ENCODE results near the gene SCRN3. TPM values are rescaled to one million over a fixed set of nuclear protein-coding genes. Genes with fewer than 3 reads are reported as not detected.

The SCRN3 gene
- total RNA-seq, 3 donors from 2014 or later (not counting 1 experiment from before 2014, with no cell fraction given) = 16.6 to 20.6 (median 16.9) TPM

DNA sequence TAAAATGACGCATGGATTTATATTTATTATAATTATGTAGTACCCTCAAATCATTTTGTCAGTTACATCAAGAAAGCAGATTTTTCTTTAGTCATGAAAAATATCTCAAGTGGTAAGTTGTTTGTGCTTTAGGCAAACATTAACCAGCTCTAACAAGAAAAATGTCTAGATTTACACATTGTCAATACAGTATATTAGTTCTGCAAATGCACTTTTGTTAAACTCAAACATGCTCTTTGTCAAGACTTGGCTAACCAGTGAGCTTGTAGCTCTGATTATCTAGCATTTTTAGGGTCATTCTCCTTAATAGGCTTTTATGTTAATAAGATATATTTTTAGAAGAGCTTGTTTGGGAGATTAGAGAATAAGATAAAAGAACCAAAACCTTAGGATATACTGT lies 32.7 kb downstream of the SCRN3 start:
- TF ChIP-seq, protein P1, sequence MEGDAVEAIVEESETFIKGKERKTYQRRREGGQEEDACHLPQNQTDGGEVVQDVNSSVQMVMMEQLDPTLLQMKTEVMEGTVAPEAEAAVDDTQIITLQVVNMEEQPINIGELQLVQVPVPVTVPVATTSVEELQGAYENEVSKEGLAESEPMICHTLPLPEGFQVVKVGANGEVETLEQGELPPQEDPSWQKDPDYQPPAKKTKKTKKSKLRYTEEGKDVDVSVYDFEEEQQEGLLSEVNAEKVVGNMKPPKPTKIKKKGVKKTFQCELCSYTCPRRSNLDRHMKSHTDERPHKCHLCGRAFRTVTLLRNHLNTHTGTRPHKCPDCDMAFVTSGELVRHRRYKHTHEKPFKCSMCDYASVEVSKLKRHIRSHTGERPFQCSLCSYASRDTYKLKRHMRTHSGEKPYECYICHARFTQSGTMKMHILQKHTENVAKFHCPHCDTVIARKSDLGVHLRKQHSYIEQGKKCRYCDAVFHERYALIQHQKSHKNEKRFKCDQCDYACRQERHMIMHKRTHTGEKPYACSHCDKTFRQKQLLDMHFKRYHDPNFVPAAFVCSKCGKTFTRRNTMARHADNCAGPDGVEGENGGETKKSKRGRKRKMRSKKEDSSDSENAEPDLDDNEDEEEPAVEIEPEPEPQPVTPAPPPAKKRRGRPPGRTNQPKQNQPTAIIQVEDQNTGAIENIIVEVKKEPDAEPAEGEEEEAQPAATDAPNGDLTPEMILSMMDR (IDR thresholded peaks at IDR 0.05) = no peak
- H3K36me3 ChIP-seq (ENCODE audit: control insufficient read depth, insufficient read depth, low read length) = peaks cover 14% of the 10 kb centered on the region
- DNase-seq = no peak
- no peaks in the 10 kb centered on the region for H3K9me3 ChIP-seq (ENCODE audit: control insufficient read depth, insufficient read depth, low read length)
- no peak for ATAC-seq
- Mint-ChIP-seq H3K27ac (no peak overlapping the region), H3K9me3 (no peaks in the 10 kb centered on the region), H3K27me3 (ENCODE audit: low read depth in 2 of 2) (no peaks in the 10 kb centered on the region), H3K36me3 (peaks cover 19% of the 10 kb centered on the region), H3K4me3 (no peak overlapping the region), H3K4me1 (no peaks in the 10 kb centered on the region)
- H3K27me3 ChIP-seq (ENCODE audit: control insufficient read depth, insufficient read depth, low read length) = no peaks in the 10 kb centered on the region
- WGBS (ENCODE audit: insufficient coverage) = no CpG with 5 or more reads among the region's 1 CpG
- H3K4me3 ChIP-seq (ENCODE audit: low read length) = no peak overlapping the region
- H3K27ac ChIP-seq (ENCODE audit: low read length) = no peak overlapping the region
- intact Hi-C loops (cut with micrococcal nuclease) = no loop called here
- H3K4me1 ChIP-seq (ENCODE audit: control insufficient read depth, insufficient read depth, low read length) = no peaks in the 10 kb centered on the region

DNA sequence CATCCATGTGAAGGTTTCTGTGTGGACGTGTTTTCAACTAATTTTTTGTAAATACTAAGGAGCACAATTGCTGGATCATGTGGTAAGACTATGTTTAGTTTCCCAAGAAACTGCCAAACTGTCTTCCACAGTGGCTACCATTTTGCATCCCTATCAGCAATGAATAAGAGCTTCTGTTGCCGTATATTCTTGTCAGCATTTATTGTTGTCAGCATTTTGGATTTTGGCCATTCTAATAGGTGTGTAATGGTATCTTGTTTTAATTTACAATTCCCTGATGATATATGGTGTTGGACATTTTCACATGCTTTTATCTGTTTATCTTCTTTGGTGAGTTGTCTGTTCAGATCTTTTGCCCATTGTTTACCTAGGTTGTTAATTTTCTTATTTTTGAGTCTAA lies 34.5 kb downstream of the SCRN3 start:
- TF ChIP-seq, protein P1 (IDR thresholded peaks at IDR 0.05) = no peak
- ATAC-seq (no peak), DNase-seq (no peak)
- Histone ChIP-seq H3K4me1 (ENCODE audit: control insufficient read depth, insufficient read depth, low read length) (no peaks in the 10 kb centered on the region), H3K9me3 (ENCODE audit: control insufficient read depth, insufficient read depth, low read length) (no peaks in the 10 kb centered on the region), H3K4me3 (ENCODE audit: low read length) (no peak overlapping the region), H3K27me3 (ENCODE audit: control insufficient read depth, insufficient read depth, low read length) (no peaks in the 10 kb centered on the region), H3K36me3 (ENCODE audit: control insufficient read depth, insufficient read depth, low read length) (peaks cover 12% of the 10 kb centered on the region), H3K27ac (ENCODE audit: low read length) (no peak overlapping the region)
- no peak overlapping the region for H3K27ac Mint-ChIP-seq
- 100% methylated on average over 2 of the region's 2 CpGs for WGBS (ENCODE audit: insufficient coverage)
- H3K9me3 Mint-ChIP-seq = no peaks in the 10 kb centered on the region
- no peaks in the 10 kb centered on the region for H3K27me3 Mint-ChIP-seq (ENCODE audit: low read depth in 2 of 2)
- H3K4me1 Mint-ChIP-seq = no peaks in the 10 kb centered on the region
- H3K4me3 Mint-ChIP-seq = no peak overlapping the region
- H3K36me3 Mint-ChIP-seq = peaks cover 19% of the 10 kb centered on the region
- intact Hi-C loops (cut with micrococcal nuclease) = no loop called here

DNA sequence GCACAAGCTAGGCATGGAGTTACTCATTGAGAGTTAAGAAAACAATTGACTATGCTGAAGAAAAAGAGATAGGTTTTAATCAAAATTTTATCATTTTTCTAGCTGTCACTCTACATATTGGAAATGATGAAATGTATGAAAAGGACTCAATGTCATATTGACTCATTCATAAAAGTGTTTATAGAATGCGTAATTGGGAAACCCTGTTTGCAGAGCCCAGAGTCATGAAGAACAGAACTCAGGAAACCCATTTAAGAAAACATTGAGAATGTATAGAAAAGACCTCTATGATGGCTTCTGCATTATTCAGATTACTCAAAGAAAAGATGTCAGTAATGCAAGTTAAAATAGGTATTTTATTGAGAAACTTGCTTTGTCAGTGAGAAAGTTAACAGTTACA lies 36.4 kb downstream of the SCRN3 start:
- no peaks in the 10 kb centered on the region for H3K4me1 Mint-ChIP-seq
- Histone ChIP-seq H3K4me3 (ENCODE audit: low read length) (no peak overlapping the region), H3K27me3 (ENCODE audit: control insufficient read depth, insufficient read depth, low read length) (no peaks in the 10 kb centered on the region), H3K36me3 (ENCODE audit: control insufficient read depth, insufficient read depth, low read length) (peaks cover 18% of the 10 kb centered on the region), H3K27ac (ENCODE audit: low read length) (no peak overlapping the region), H3K9me3 (ENCODE audit: control insufficient read depth, insufficient read depth, low read length) (no peaks in the 10 kb centered on the region), H3K4me1 (ENCODE audit: control insufficient read depth, insufficient read depth, low read length) (no peaks in the 10 kb centered on the region)
- H3K9me3 Mint-ChIP-seq = no peaks in the 10 kb centered on the region
- 100% methylated on average over 1 of the region's 1 CpG for WGBS (ENCODE audit: insufficient coverage)
- ATAC-seq (no peak), DNase-seq (no peak)
- no peak overlapping the region for H3K27ac Mint-ChIP-seq
- H3K4me3 Mint-ChIP-seq = no peak overlapping the region
- TF ChIP-seq, protein P1 (IDR thresholded peaks at IDR 0.05) = no peak
- no peaks in the 10 kb centered on the region for H3K27me3 Mint-ChIP-seq (ENCODE audit: low read depth in 2 of 2)
- peaks cover 19% of the 10 kb centered on the region for H3K36me3 Mint-ChIP-seq
- intact Hi-C loops (cut with micrococcal nuclease) = no loop called here

DNA sequence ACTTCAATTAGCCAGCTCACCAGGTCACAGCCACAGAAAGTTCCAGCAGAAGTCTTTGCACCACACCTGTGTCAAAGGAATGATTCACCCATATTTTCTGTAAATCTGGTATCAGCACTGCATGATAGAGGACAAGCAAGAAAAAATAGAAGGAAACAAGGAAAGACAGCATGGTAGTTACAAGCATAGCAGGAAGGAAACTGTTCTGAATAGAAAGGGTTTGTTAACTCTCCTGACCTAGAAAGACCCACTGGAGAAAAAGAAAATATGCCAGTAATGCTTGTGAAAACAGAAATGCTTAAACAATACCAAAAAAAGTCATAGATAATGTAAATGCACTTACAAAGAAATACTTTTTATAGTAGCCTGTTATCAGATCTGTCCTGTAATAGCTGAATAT lies 40.8 kb downstream of the SCRN3 start:
- no peak for ATAC-seq
- Mint-ChIP-seq H3K27me3 (ENCODE audit: low read depth in 2 of 2) (no peaks in the 10 kb centered on the region), H3K9me3 (no peaks in the 10 kb centered on the region), H3K36me3 (peaks cover 5% of the 10 kb centered on the region), H3K27ac (no peak overlapping the region), H3K4me3 (no peak overlapping the region), H3K4me1 (no peaks in the 10 kb centered on the region)
- DNase-seq = no peak
- Histone ChIP-seq H3K4me3 (ENCODE audit: low read length) (no peak overlapping the region), H3K36me3 (ENCODE audit: control insufficient read depth, insufficient read depth, low read length) (peaks cover 14% of the 10 kb centered on the region), H3K27ac (ENCODE audit: low read length) (no peak overlapping the region), H3K27me3 (ENCODE audit: control insufficient read depth, insufficient read depth, low read length) (no peaks in the 10 kb centered on the region), H3K9me3 (ENCODE audit: control insufficient read depth, insufficient read depth, low read length) (no peaks in the 10 kb centered on the region), H3K4me1 (ENCODE audit: control insufficient read depth, insufficient read depth, low read length) (no peaks in the 10 kb centered on the region)
- intact Hi-C loops (cut with micrococcal nuclease) = no loop called here
- TF ChIP-seq, protein P1 (IDR thresholded peaks at IDR 0.05) = no peak
